ENCODE measurements around the gene AP3S1. TPM values are rescaled to one million over a fixed set of nuclear protein-coding genes. Genes with fewer than 3 reads are reported as not detected.

AP3S1 gene
- polyA plus RNA-seq, 12 donors: 81.4 to 162 (median 119) TPM; not detected in 1

Other genes starting within 250 kb of the AP3S1 start
- gene TICAM2, start 239.5 kb upstream of the AP3S1 start, polyA plus RNA-seq (ENCODE audit: insufficient read length in 12 of 12): 1 to 10 TPM in 10 of 12 donors, not detected in 2; 5.5 to 8.4 (median 7.6) TPM
- gene TMED7, start 215.9 kb upstream of the AP3S1 start, polyA plus RNA-seq (ENCODE audit: insufficient read length in 12 of 12): 10 to 100 TPM in 11 of 12 donors, not detected in 1; 48.5 to 88.4 (median 77.5) TPM
- gene CDO1, start 25.3 kb upstream of the AP3S1 start, polyA plus RNA-seq (ENCODE audit: insufficient read length in 12 of 12): 10 to 100 TPM in 11 of 12 donors, not detected in 1; 14.7 to 35.4 (median 24.0) TPM
- gene ATG12, start 370 bp upstream of the AP3S1 start, polyA plus RNA-seq (ENCODE audit: insufficient read length in 12 of 12): 10 to 100 TPM in 11 of 12 donors, not detected in 1; 39.9 to 72.5 (median 61.9) TPM
- gene LVRN, start 120.5 kb downstream of the AP3S1 start, polyA plus RNA-seq (ENCODE audit: insufficient read length in 12 of 12): 10 to 100 TPM in 2 of 12 donors, 1 to 10 TPM in 9, not detected in 1; 2.7 to 16.2 (median 5.5) TPM
- gene ARL14EPL, start 190.5 kb downstream of the AP3S1 start, polyA plus RNA-seq (ENCODE audit: insufficient read length in 12 of 12): under 1 TPM in 3 of 12 donors, not detected in 9; 0.08 to 0.29 (median 0.19) TPM
- gene COMMD10, start 243.1 kb downstream of the AP3S1 start, polyA plus RNA-seq (ENCODE audit: insufficient read length in 12 of 12): 10 to 100 TPM in 11 of 12 donors, not detected in 1; 20.7 to 54.7 (median 34.8) TPM